Endothelial cell of umbilical vein (primary cell): ENCODE data around the gene ACTN1. TPM values are rescaled to one million over a fixed set of nuclear protein-coding genes. Genes with fewer than 3 reads are reported as not detected.

Experiments used
- BruUV-seq: library from RNA; stranded (reverse); fragments of 400-500 nt; replicated peaks from 2 replicates; lab custom pipeline; 2021; lab: Mats Ljungman, UMichigan
- CTCF ChIA-PET: fragments of 300-600, 350-600 bp; sonication (Branson Sonifier 250); formaldehyde crosslinking; loops from one replicate; lab custom pipeline; 2021; ENCODE audit warnings: antibody characterized with exemption, inconsistent platforms; lab: Charles Lee
- POLR2A ChIA-PET: fragments of 300-600, 350-600 bp; sonication (Branson Sonifier 250); formaldehyde crosslinking; loops from one replicate; lab custom pipeline; 2021; ENCODE audit warnings: antibody characterized with exemption, inconsistent platforms; lab: Charles Lee
- DNase-seq: peaks from one replicate; pipeline ENCODE4 v3.0.0-alpha.2; 2011; ENCODE audit warnings: low read depth, low spot score
- FAIRE-seq: peaks from 2 replicates; lab custom pipeline; 2011; peaks lifted over from hg19 to GRCh38; lab: Jason Lieb, UNC
- H2AFZ ChIP-seq: 2 replicates; pipeline ENCODE4 v1.6.0; 2012; ENCODE audit warnings: low read depth, low read length, control low read depth, inconsistent platforms
- H3K27ac ChIP-seq: 2 replicates; pipeline ENCODE4 v1.5.1; 2011; ENCODE audit warnings: low read depth, mild to moderate bottlenecking, control low read depth, low read length, moderate library complexity; ENCODE audit not compliant: insufficient read depth
- H3K27me3 ChIP-seq, 2 experiments: 2 replicates each; pipeline versions ENCODE4 v1.6.0 to v1.6.1; 2011; ENCODE audit warnings: low read length in 2 of 2, mixed read lengths in 1 of 2; ENCODE audit not compliant: control insufficient read depth in 2 of 2, insufficient read depth in 2 of 2
- H3K36me3 ChIP-seq, 2 experiments: 2 replicates in 1 of 2; 3 replicates in 1 of 2; pipeline ENCODE4 v1.5.1; 2011; ENCODE audit warnings: low read length in 2 of 2, mild to moderate bottlenecking in 1 of 2, moderate library complexity in 1 of 2; ENCODE audit not compliant: control insufficient read depth in 2 of 2, insufficient read depth in 2 of 2; ENCODE audit errors: extremely low read depth in 1 of 2
- H3K4me1 ChIP-seq: 3 replicates; pipeline ENCODE4 v1.5.1; 2011; ENCODE audit warnings: mild to moderate bottlenecking, low read length; ENCODE audit not compliant: control insufficient read depth, insufficient read depth; ENCODE audit errors: extremely low read depth
- H3K4me2 ChIP-seq: 2 replicates; pipeline ENCODE4 v1.6.1; 2011; ENCODE audit warnings: low read length, control low read depth, mixed read lengths; ENCODE audit not compliant: insufficient read depth
- H3K4me3 ChIP-seq, 3 experiments: fragments of 200-600 bp in 1 of 3; sonication (generic), shearing (Covaris generic) in 1 of 3; replicated peaks in 1 of 3; 2 replicates each; pipeline ENCODE4 v1.5.1; 2011 to 2016; ENCODE audit warnings: control low read depth in 3 of 3, low read length in 3 of 3, mild to moderate bottlenecking in 2 of 3, inconsistent platforms in 1 of 3, low read depth in 1 of 3, moderate library complexity in 1 of 3; ENCODE audit not compliant: insufficient read depth in 1 of 3
- H3K79me2 ChIP-seq: 2 replicates; pipeline ENCODE4 v1.6.0; 2012; ENCODE audit warnings: low read length, inconsistent platforms; ENCODE audit not compliant: control insufficient read depth, insufficient read depth
- H3K9ac ChIP-seq: replicated peaks from 2 replicates; pipeline ENCODE3; 2011; ENCODE audit warnings: low read length, control low read depth; ENCODE audit not compliant: insufficient read depth; ENCODE audit errors: extremely low read depth
- H3K9me1 ChIP-seq: replicated peaks from 3 replicates; pipeline ENCODE4 v1.6.0; 2011; ENCODE audit warnings: mild to moderate bottlenecking, low read length; ENCODE audit not compliant: control insufficient read depth, insufficient read depth; ENCODE audit errors: extremely low read depth
- H3K9me3 ChIP-seq: replicated peaks from 2 replicates; pipeline ENCODE4 v1.5.1; 2012; ENCODE audit warnings: low read length, inconsistent platforms; ENCODE audit not compliant: control insufficient read depth, insufficient read depth
- H4K20me1 ChIP-seq: replicated peaks from 2 replicates; pipeline ENCODE3; 2011; ENCODE audit warnings: mild to moderate bottlenecking, low read length; ENCODE audit not compliant: control insufficient read depth, insufficient read depth; ENCODE audit errors: extremely low read depth
- EZH2 ChIP-seq: IDR thresholded peaks from 2 replicates; pipeline ENCODE4 v1.6.1; 2012; ENCODE audit warnings: borderline replicate concordance, low read depth, mild to moderate bottlenecking, moderate library complexity, low read length, inconsistent platforms; ENCODE audit not compliant: severe bottlenecking
- GATA2 ChIP-seq: IDR thresholded peaks from 2 replicates; pipeline ENCODE4 v1.7.0; 2011; ENCODE audit warnings: low read depth, mild to moderate bottlenecking, moderate library complexity, mixed read lengths, low read length; ENCODE audit not compliant: insufficient read length, insufficient read depth
- JUN ChIP-seq: IDR thresholded peaks from 2 replicates; pipeline ENCODE4 v1.6.1; 2011; ENCODE audit warnings: borderline replicate concordance, low read depth; ENCODE audit not compliant: insufficient read length, insufficient read depth
- MAX ChIP-seq: IDR thresholded peaks from 2 replicates; pipeline ENCODE4 v1.6.1; 2011; ENCODE audit not compliant: insufficient read depth, insufficient read length
- POLR2A ChIP-seq: IDR thresholded peaks from 2 replicates; pipeline ENCODE4 v1.6.1; 2012; ENCODE audit warnings: low read depth, mild to moderate bottlenecking, control low read depth, low read length
- POLR2AphosphoS5 ChIP-seq: IDR thresholded peaks from 2 replicates; pipeline ENCODE4 v1.6.1; 2012; ENCODE audit warnings: low read depth, mild to moderate bottlenecking, control low read depth, low read length, moderate library complexity; ENCODE audit not compliant: insufficient read depth
- dilution Hi-C: fragments of 300-500 bp; cut with MboI; formaldehyde crosslinking; loops from one replicate; pipeline ENCODE4 v1.15.0; 2019; ENCODE audit warnings: low sequenced_read_pairs; ENCODE audit not compliant: extremely low pct_ligation_motif_present
- intact Hi-C: fragments of 100-400 bp; cut with micrococcal nuclease; formaldehyde crosslinking; loops from one replicate; pipeline ENCODE4 v1.10.0; 2022
- polyA plus RNA-seq, 4 experiments: library from polyadenylated mRNA; depleted of rRNA in 3 of 4; stranded (reverse) in 3 of 4; unstranded in 1 of 4; fragments of >200 nt; gene quantifications; 2 replicates each; pipeline versions ENCODE4 v1.2.1 to v1.2.3, GENCODE V29; 2011 to 2012; ENCODE audit warnings: missing spikeins in 1 of 4
- total RNA-seq: library from RNA; stranded (reverse); gene quantifications from 2 replicates; pipeline ENCODE4 v1.2.3, GENCODE V29; 2021
- TF ChIP-seq, protein P1 (sequence below), 2 donors: IDR thresholded peaks; 1 replicate in 1 of 2; 2 replicates in 1 of 2; pipeline ENCODE4 v1.5.1; 2011; ENCODE audit warnings: low read length in 2 of 2, mild to moderate bottlenecking in 2 of 2, moderate library complexity in 2 of 2, control low read depth in 1 of 2, inconsistent platforms in 1 of 2, low read depth in 1 of 2; ENCODE audit not compliant: insufficient read depth in 1 of 2; ENCODE audit errors: extremely low read depth in 1 of 2

Gene ACTN1
- total and polyA plus RNA-seq, 2 donors (not counting 3 experiments of a cell fraction or from before 2014, with no cell fraction given) = 442 to 463 TPM

DNA sequence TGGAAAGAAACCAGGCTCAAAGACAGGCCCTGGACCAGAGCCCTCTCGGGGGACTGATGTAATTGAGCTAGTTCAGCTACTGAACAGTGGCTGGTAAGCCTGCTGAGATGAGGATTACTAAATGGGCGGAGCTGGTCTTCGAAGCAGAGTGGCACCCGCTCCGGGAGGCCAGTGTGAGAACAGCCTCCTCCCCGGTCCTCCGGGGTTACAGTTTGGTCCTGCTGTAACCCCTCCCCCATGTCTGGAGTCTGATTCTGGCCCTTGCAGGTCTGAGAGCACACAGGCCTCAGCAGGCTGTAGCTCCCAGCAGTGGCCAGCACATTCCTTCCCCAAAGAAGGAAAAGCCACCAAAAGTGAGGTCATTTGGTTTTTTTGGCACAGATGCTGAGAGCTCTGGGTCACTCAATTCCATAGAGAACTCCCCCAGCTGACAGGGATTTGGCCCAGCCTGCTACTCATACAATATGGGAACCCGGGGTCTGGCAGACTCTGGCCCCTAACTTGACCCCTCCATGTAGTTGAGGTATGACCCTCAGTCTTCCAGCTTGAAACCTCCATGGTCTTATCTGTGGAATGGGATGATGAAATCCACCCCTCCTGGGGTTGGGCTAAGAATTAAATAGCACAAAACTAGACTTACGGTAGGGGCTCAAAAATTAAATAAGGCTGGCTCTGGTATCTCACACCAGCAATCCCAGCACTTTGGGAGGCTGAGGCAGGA lies 39.0 kb downstream of the ACTN1 start:
- Histone ChIP-seq H3K4me3 (no peak overlapping the region), H3K4me2 (peak overlapping the region; percentile 27), H3K79me2 (peaks cover 98% of the 10 kb centered on the region), H3K27me3 (no peaks in the 10 kb centered on the region), H3K4me1 (peaks cover 61% of the 10 kb centered on the region), H3K36me3 (peaks cover 2 to 16% of the 10 kb centered on the region in 2 experiments), H3K27ac (peak overlapping the region; percentile 88), H3K9me1 (no peaks in the 10 kb centered on the region), H2AFZ (no peak overlapping the region), H3K9ac (peak overlapping the region; percentile 65), H4K20me1 (peaks cover 2% of the 10 kb centered on the region), H3K9me3 (no peaks in the 10 kb centered on the region)
- peak; percentile 98 for DNase-seq
- CTCF ChIA-PET = interaction anchor here (0.6 to 4.0 kb wide), 21 partner anchors 9 to 167 kb away, joined by 3 to 25 read pairs (median 6); no protein-coding TSS in a partner anchor
- intact Hi-C loops = loop anchor here (1.0 kb wide), 5 partner anchors 9 to 139 kb away; partner anchors contain the start of gene ACTN1
- POLR2A ChIA-PET = interaction anchor here (0.7 to 1.5 kb wide), 13 partner anchors 8 to 98 kb away, joined by 3 to 7 read pairs (median 4); partner anchors contain the start of gene ACTN1
- dilution Hi-C loops = no loop called here
- FAIRE-seq = peak; percentile 98
- TSS peak; percentile 19 for BruUV-seq
- TF ChIP-seq, protein P1, sequence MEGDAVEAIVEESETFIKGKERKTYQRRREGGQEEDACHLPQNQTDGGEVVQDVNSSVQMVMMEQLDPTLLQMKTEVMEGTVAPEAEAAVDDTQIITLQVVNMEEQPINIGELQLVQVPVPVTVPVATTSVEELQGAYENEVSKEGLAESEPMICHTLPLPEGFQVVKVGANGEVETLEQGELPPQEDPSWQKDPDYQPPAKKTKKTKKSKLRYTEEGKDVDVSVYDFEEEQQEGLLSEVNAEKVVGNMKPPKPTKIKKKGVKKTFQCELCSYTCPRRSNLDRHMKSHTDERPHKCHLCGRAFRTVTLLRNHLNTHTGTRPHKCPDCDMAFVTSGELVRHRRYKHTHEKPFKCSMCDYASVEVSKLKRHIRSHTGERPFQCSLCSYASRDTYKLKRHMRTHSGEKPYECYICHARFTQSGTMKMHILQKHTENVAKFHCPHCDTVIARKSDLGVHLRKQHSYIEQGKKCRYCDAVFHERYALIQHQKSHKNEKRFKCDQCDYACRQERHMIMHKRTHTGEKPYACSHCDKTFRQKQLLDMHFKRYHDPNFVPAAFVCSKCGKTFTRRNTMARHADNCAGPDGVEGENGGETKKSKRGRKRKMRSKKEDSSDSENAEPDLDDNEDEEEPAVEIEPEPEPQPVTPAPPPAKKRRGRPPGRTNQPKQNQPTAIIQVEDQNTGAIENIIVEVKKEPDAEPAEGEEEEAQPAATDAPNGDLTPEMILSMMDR (IDR thresholded peaks at IDR 0.05; ENCODE audit: extremely low read depth in 1 of 2, insufficient read depth in 1 of 2, low read depth in 1 of 2, low read length in 2 of 2) = no peak
- TF ChIP-seq EZH2 (no peak), MAX (no peak), GATA2 (no peak), POLR2AphosphoS5 (peak; percentile 91), POLR2A (peak; percentile 51), JUN (peak; percentile 83)
